Measurements from ENCODE around the gene CCT3. TPM values are rescaled to one million over a fixed set of nuclear protein-coding genes. Genes with fewer than 3 reads are reported as not detected.
A peak's percentile ranks its signal among the peaks of the same experiment; 100 is the strongest.

Gene CCT3
- total RNA-seq, 1 donor from 2014 or later, result 270 TPM

- Mint-ChIP-seq H3K27me3 (no peaks in the 10 kb centered on the region), H3K27ac (no peak overlapping the region), H3K4me3 (ENCODE audit: low read depth) (peak overlapping the region; percentile 88), H3K4me1 (ENCODE audit: low read depth) (peaks cover 28% of the 10 kb centered on the region), H3K9me3 (ENCODE audit: low read depth) (no peaks in the 10 kb centered on the region), H3K36me3 (ENCODE audit: insufficient read depth) (peaks cover 1% of the 10 kb centered on the region)
- no peak for TF ChIP-seq CTCF (IDR thresholded peaks at IDR 0.05; ENCODE audit: unreplicated experiment)
- no peak for DNase-seq (ENCODE audit: low spot score, unreplicated experiment)
Measured at GRCh38 chr1:156284757-156285156, 53.3 kb downstream of the CCT3 start.

- Mint-ChIP-seq H3K4me3 (ENCODE audit: low read depth) (peak within 1 kb of the TSS; percentile 88), H3K27ac (peak within 1 kb of the TSS; percentile 96), H3K4me1 (ENCODE audit: low read depth) (peaks cover 28% of the 10 kb centered on the region), H3K36me3 (ENCODE audit: insufficient read depth) (peaks cover 1% of the 10 kb centered on the region), H3K27me3 (no peaks in the 10 kb centered on the region), H3K9me3 (ENCODE audit: low read depth) (no peaks in the 10 kb centered on the region)
- no peak for TF ChIP-seq CTCF (IDR thresholded peaks at IDR 0.05; ENCODE audit: unreplicated experiment)
- no peak for DNase-seq (ENCODE audit: low spot score, unreplicated experiment)
Measured at GRCh38 chr1:156284112-156284511, 54.0 kb downstream of the CCT3 start, which contains the start of gene TMEM79. Gene TMEM79 (plus strand): TSS chr1:156284325. CDS start chr1:156285227, 902 bp downstream.

- Mint-ChIP-seq H3K27ac (peak overlapping the region; percentile 96), H3K36me3 (ENCODE audit: insufficient read depth) (peaks cover under 1% of the 10 kb centered on the region), H3K4me1 (ENCODE audit: low read depth) (peaks cover 28% of the 10 kb centered on the region), H3K9me3 (ENCODE audit: low read depth) (no peaks in the 10 kb centered on the region), H3K4me3 (ENCODE audit: low read depth) (peak overlapping the region; percentile 88), H3K27me3 (no peaks in the 10 kb centered on the region)
- no peak for DNase-seq (ENCODE audit: low spot score, unreplicated experiment)
- TF ChIP-seq CTCF (IDR thresholded peaks at IDR 0.05; ENCODE audit: unreplicated experiment), result no peak
Measured at GRCh38 chr1:156283521-156283920, 54.6 kb downstream of the CCT3 start.

GRCh38 chr1:156282479-156283222 is 55.4 kb downstream of the CCT3 start, which contains the start of gene SMG5:
Gene SMG5 (minus strand): TSS chr1:156282825. CDS start chr1:156282680, 145 bp downstream.
- peak within 1 kb of the TSS; percentile 96 for H3K27ac Mint-ChIP-seq
- peak within 1 kb of the TSS; percentile 88 for H3K4me3 Mint-ChIP-seq (ENCODE audit: low read depth)
- no peaks in the 10 kb centered on the region for H3K9me3 Mint-ChIP-seq (ENCODE audit: low read depth)
- peaks cover 5% of the 10 kb centered on the region for H3K36me3 Mint-ChIP-seq (ENCODE audit: insufficient read depth)
- no peaks in the 10 kb centered on the region for H3K27me3 Mint-ChIP-seq
- DNase-seq (ENCODE audit: low spot score, unreplicated experiment), result peak; percentile 93
- peaks cover 28% of the 10 kb centered on the region for H3K4me1 Mint-ChIP-seq (ENCODE audit: low read depth)
- TF ChIP-seq CTCF (IDR thresholded peaks at IDR 0.05; ENCODE audit: unreplicated experiment), result no peak

- H3K27me3 Mint-ChIP-seq, result no peaks in the 10 kb centered on the region
- no peaks in the 10 kb centered on the region for H3K9me3 Mint-ChIP-seq (ENCODE audit: low read depth)
- H3K27ac Mint-ChIP-seq, result peak overlapping the region; percentile 96
- no peak for TF ChIP-seq CTCF (IDR thresholded peaks at IDR 0.05; ENCODE audit: unreplicated experiment)
- H3K4me3 Mint-ChIP-seq (ENCODE audit: low read depth), result peak overlapping the region; percentile 88
- peaks cover 28% of the 10 kb centered on the region for H3K4me1 Mint-ChIP-seq (ENCODE audit: low read depth)
- H3K36me3 Mint-ChIP-seq (ENCODE audit: insufficient read depth), result peaks cover 5% of the 10 kb centered on the region
- DNase-seq (ENCODE audit: low spot score, unreplicated experiment), result no peak
Measured at GRCh38 chr1:156281693-156282478, 56.2 kb downstream of the CCT3 start.
